HepG2 (cell line): ENCODE measurements around the gene LOXL3. TPM values are rescaled to one million over a fixed set of nuclear protein-coding genes. Genes with fewer than 3 reads are reported as not detected.

Experiments
- CBX5 ChIP-seq: sonication (generic); formaldehyde crosslinking; IDR thresholded peaks from 2 replicates; pipeline ENCODE4 v1.4.0; 2020; ENCODE audit warnings: missing genetic modification reagents, borderline replicate concordance
- ELF1 ChIP-seq: sonication (generic); formaldehyde crosslinking; IDR thresholded peaks from 2 replicates; pipeline ENCODE4 v1.4.0; 2020; ENCODE audit warnings: missing genetic modification reagents
- FOXP4 ChIP-seq: sonication (generic); formaldehyde crosslinking; IDR thresholded peaks from 2 replicates; pipeline ENCODE4 v1.4.0; 2020; ENCODE audit warnings: missing genetic modification reagents
- HES4 ChIP-seq: sonication (generic); formaldehyde crosslinking; IDR thresholded peaks from 2 replicates; pipeline ENCODE4 v1.9.0; 2021; ENCODE audit warnings: mild to moderate bottlenecking, missing genetic modification reagents, borderline replicate concordance
- HNRNPL ChIP-seq: fragments of 200-400 bp; formaldehyde crosslinking; IDR thresholded peaks from 2 replicates; pipeline ENCODE4 v1.6.1; 2017; ENCODE audit warnings: mild to moderate bottlenecking, low read depth, low read length
- MBNL3 ChIP-seq: fragments of 250-450 bp; sonication (Bioruptor Pico); conservative IDR thresholded peaks from 2 replicates; pipeline ENCODE4 v1.8.0; 2022; ENCODE audit warnings: mild to moderate bottlenecking, inconsistent platforms
- MTA3 ChIP-seq: sonication (generic); formaldehyde crosslinking; IDR thresholded peaks from 2 replicates; pipeline ENCODE4 v1.4.0; 2020; ENCODE audit warnings: missing genetic modification reagents
- PAWR ChIP-seq: sonication (generic); formaldehyde crosslinking; IDR thresholded peaks from 2 replicates; pipeline ENCODE4 v1.4.0; 2020; ENCODE audit warnings: missing genetic modification reagents, mild to moderate bottlenecking, borderline replicate concordance
- RAD21 ChIP-seq: fragments of 450-650 bp; formaldehyde crosslinking; IDR thresholded peaks from 2 replicates; pipeline ENCODE4 v1.5.0; 2020; ENCODE audit warnings: mild to moderate bottlenecking
- RXRA ChIP-seq: sonication (generic); formaldehyde crosslinking; IDR thresholded peaks from 2 replicates; pipeline ENCODE4 v1.5.1; 2020; ENCODE audit warnings: missing genetic modification reagents
- ZNF570 ChIP-seq: sonication (generic); formaldehyde crosslinking; IDR thresholded peaks from 2 replicates; pipeline ENCODE4 v1.4.0; 2020; ENCODE audit warnings: mild to moderate bottlenecking, missing genetic modification reagents, borderline replicate concordance
- ZNF883 ChIP-seq: sonication (generic); formaldehyde crosslinking; IDR thresholded peaks from 2 replicates; pipeline ENCODE4 v1.5.1; 2020; ENCODE audit warnings: mild to moderate bottlenecking, missing genetic modification reagents; ENCODE audit errors: not compliant biosample characterization
- polyA plus RNA-seq, 8 experiments: library from polyadenylated mRNA; depleted of rRNA in 3 of 8; stranded (reverse) in 7 of 8; unstranded in 1 of 8; fragments of >200 nt; fragmentation: Illumina TruSeq in 4 of 8; extraction: Trizol in 4 of 8; gene quantifications; 2 replicates each; pipeline versions ENCODE4 v1.2.1 to v1.2.3, GENCODE V29; 2011 to 2016; ENCODE audit warnings: low read depth in 4 of 8, missing spikeins in 1 of 8, mixed read lengths in 1 of 8; ENCODE audit not compliant: insufficient read depth in 1 of 8
- total RNA-seq, 5 experiments: library from RNA; depleted of rRNA; stranded (reverse); fragments of >200 nt; fragmentation: Illumina TruSeq; extraction: Trizol; gene quantifications; 2 replicates each; pipeline ENCODE4 v1.2.3, GENCODE V29; 2016; ENCODE audit warnings: low read depth in 1 of 5
- TF ChIP-seq, protein P1 (sequence below): sonication (generic); formaldehyde crosslinking; IDR thresholded peaks from 2 replicates; pipeline ENCODE4 v1.4.0; 2020; ENCODE audit warnings: missing genetic modification reagents
- TF ChIP-seq, protein P2 (sequence below): sonication (generic); formaldehyde crosslinking; conservative IDR thresholded peaks from 2 replicates; pipeline ENCODE4 v1.4.0; 2020; ENCODE audit warnings: missing genetic modification reagents
- TF ChIP-seq, protein P3 (sequence below): sonication (generic); formaldehyde crosslinking; IDR thresholded peaks from 2 replicates; pipeline ENCODE4 v1.8.0; 2023; ENCODE audit warnings: mild to moderate bottlenecking, missing genetic modification reagents
- TF ChIP-seq, protein P4 (sequence below): sonication (generic); formaldehyde crosslinking; IDR thresholded peaks from 2 replicates; pipeline ENCODE4 v1.5.1; 2020; ENCODE audit warnings: mild to moderate bottlenecking, missing genetic modification reagents

The LOXL3 gene
- total and polyA plus RNA-seq, 2 of the 13 experiments (the other 11 are each of a cell fraction or from before 2014, with no cell fraction given): 0.55 to 6.5 TPM

- TF ChIP-seq, protein P1, sequence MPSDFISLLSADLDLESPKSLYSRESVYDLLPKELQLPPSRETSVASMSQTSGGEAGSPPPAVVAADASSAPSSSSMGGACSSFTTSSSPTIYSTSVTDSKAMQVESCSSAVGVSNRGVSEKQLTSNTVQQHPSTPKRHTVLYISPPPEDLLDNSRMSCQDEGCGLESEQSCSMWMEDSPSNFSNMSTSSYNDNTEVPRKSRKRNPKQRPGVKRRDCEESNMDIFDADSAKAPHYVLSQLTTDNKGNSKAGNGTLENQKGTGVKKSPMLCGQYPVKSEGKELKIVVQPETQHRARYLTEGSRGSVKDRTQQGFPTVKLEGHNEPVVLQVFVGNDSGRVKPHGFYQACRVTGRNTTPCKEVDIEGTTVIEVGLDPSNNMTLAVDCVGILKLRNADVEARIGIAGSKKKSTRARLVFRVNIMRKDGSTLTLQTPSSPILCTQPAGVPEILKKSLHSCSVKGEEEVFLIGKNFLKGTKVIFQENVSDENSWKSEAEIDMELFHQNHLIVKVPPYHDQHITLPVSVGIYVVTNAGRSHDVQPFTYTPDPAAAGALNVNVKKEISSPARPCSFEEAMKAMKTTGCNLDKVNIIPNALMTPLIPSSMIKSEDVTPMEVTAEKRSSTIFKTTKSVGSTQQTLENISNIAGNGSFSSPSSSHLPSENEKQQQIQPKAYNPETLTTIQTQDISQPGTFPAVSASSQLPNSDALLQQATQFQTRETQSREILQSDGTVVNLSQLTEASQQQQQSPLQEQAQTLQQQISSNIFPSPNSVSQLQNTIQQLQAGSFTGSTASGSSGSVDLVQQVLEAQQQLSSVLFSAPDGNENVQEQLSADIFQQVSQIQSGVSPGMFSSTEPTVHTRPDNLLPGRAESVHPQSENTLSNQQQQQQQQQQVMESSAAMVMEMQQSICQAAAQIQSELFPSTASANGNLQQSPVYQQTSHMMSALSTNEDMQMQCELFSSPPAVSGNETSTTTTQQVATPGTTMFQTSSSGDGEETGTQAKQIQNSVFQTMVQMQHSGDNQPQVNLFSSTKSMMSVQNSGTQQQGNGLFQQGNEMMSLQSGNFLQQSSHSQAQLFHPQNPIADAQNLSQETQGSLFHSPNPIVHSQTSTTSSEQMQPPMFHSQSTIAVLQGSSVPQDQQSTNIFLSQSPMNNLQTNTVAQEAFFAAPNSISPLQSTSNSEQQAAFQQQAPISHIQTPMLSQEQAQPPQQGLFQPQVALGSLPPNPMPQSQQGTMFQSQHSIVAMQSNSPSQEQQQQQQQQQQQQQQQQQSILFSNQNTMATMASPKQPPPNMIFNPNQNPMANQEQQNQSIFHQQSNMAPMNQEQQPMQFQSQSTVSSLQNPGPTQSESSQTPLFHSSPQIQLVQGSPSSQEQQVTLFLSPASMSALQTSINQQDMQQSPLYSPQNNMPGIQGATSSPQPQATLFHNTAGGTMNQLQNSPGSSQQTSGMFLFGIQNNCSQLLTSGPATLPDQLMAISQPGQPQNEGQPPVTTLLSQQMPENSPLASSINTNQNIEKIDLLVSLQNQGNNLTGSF (CRISPR knock-in tag): no peak
- TF ChIP-seq CBX5 (CRISPR knock-in tag): peak; percentile 83; the same call in 1 of the 2 replicates
- no peak; the same call in 1 of the 2 replicates for TF ChIP-seq ZNF570 (CRISPR knock-in tag)
- TF ChIP-seq ZNF883 (CRISPR knock-in tag): peak; percentile 76
- TF ChIP-seq HES4 (CRISPR knock-in tag): peak; percentile 90
- peak; percentile 86 for TF ChIP-seq ELF1 (CRISPR knock-in tag)
- no peak for TF ChIP-seq FOXP4
- peak; percentile 42; the same call in 1 of the 2 replicates for TF ChIP-seq HNRNPL
- no peak for TF ChIP-seq MTA3 (CRISPR knock-in tag)
- TF ChIP-seq, protein P2, sequence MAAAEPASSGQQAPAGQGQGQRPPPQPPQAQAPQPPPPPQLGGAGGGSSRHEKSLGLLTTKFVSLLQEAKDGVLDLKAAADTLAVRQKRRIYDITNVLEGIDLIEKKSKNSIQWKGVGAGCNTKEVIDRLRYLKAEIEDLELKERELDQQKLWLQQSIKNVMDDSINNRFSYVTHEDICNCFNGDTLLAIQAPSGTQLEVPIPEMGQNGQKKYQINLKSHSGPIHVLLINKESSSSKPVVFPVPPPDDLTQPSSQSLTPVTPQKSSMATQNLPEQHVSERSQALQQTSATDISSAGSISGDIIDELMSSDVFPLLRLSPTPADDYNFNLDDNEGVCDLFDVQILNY (CRISPR knock-in tag): no peak
- TF ChIP-seq, protein P3, sequence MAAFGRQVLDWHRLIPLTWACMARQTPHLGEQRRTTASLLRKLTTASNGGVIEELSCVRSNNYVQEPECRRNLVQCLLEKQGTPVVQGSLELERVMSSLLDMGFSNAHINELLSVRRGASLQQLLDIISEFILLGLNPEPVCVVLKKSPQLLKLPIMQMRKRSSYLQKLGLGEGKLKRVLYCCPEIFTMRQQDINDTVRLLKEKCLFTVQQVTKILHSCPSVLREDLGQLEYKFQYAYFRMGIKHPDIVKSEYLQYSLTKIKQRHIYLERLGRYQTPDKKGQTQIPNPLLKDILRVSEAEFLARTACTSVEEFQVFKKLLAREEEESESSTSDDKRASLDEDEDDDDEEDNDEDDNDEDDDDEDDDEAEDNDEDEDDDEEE: peak; percentile 95
- peak; percentile 82; the same call in 1 of the 2 replicates for TF ChIP-seq PAWR (CRISPR knock-in tag)
- peak; percentile 56; the same call in 1 of the 2 replicates for TF ChIP-seq RXRA
- no peak for TF ChIP-seq MBNL3
- TF ChIP-seq, protein P4, sequence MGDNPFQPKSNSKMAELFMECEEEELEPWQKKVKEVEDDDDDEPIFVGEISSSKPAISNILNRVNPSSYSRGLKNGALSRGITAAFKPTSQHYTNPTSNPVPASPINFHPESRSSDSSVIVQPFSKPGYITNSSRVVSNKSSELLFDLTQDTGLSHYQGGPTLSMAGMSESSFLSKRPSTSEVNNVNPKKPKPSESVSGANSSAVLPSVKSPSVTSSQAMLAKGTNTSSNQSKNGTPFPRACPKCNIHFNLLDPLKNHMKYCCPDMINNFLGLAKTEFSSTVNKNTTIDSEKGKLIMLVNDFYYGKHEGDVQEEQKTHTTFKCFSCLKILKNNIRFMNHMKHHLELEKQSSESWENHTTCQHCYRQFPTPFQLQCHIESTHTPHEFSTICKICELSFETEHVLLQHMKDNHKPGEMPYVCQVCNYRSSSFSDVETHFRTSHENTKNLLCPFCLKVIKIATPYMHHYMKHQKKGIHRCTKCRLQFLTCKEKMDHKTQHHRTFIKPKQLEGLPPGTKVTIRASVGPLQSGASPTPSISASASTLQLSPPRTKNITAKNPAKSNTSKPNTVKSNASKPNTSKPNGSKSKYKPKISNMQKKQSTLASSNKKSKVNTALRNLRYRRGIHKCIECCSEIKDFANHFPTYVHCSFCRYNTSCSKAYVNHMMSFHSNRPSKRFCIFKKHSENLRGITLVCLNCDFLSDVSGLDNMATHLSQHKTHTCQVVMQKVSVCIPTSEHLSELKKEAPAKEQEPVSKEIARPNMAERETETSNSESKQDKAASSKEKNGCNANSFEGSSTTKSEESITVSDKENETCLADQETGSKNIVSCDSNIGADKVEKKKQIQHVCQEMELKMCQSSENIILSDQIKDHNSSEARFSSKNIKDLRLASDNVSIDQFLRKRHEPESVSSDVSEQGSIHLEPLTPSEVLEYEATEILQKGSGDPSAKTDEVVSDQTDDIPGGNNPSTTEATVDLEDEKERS (CRISPR knock-in tag): peak; percentile 79; the same call in 1 of the 2 replicates
- TF ChIP-seq RAD21 (CRISPR knock-in tag): peak; percentile 95
These were observed 50.8 kb downstream of the LOXL3 start (continued) for GRCh38 chr2:74502720-74503505.
